AG09309 (cell line): ENCODE measurements around the gene SH3PXD2A.

Experiments used
- DNase-seq: peaks from one replicate; pipeline ENCODE4 v3.0.0-alpha.2; 2010; ENCODE audit warnings: low read depth
- H3K4me3 ChIP-seq: 2 replicates; pipeline ENCODE4 v1.5.1; 2011; ENCODE audit warnings: mild to moderate bottlenecking, low read depth, low read length, moderate library complexity; ENCODE audit not compliant: control insufficient read depth
- TF ChIP-seq, protein P1 (sequence below): IDR thresholded peaks from 2 replicates; pipeline ENCODE4 v1.5.1; 2011; ENCODE audit warnings: mild to moderate bottlenecking, low read depth, low read length, inconsistent platforms; ENCODE audit not compliant: insufficient read depth, control insufficient read depth; ENCODE audit errors: missing control alignments

Gene SH3PXD2A

DNA sequence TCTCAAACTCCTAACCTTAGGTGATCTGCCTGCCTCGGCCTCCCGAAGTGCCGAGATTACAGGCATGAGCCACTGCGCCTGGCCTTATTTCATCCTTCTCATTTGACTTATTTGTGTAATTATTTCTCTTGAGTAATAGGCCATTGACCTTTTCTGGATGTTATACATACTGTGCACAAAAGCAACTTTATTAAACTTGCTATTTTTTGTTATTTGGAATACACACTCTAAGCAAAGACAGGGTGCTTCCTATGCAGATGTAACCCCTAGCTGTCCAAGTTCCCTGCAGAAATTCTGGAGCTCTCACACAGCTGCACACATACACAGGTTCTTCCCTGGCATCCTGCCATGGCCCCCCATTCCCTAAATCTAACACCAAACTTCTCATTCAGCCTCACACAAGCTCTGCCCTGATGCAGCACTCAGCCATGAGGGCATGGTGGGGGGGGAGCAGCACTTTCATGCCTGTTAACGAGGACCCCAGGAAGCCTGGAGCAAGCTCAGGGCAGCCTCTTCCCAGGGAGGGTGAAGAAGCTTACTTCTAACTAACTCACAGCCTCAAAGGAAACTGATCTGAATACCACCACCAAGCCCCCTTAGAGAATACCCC lies 33.2 kb downstream of the SH3PXD2A start:
- TF ChIP-seq, protein P1, sequence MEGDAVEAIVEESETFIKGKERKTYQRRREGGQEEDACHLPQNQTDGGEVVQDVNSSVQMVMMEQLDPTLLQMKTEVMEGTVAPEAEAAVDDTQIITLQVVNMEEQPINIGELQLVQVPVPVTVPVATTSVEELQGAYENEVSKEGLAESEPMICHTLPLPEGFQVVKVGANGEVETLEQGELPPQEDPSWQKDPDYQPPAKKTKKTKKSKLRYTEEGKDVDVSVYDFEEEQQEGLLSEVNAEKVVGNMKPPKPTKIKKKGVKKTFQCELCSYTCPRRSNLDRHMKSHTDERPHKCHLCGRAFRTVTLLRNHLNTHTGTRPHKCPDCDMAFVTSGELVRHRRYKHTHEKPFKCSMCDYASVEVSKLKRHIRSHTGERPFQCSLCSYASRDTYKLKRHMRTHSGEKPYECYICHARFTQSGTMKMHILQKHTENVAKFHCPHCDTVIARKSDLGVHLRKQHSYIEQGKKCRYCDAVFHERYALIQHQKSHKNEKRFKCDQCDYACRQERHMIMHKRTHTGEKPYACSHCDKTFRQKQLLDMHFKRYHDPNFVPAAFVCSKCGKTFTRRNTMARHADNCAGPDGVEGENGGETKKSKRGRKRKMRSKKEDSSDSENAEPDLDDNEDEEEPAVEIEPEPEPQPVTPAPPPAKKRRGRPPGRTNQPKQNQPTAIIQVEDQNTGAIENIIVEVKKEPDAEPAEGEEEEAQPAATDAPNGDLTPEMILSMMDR: no peak
- no peak overlapping the region for H3K4me3 ChIP-seq
- DNase-seq: no peak

DNA sequence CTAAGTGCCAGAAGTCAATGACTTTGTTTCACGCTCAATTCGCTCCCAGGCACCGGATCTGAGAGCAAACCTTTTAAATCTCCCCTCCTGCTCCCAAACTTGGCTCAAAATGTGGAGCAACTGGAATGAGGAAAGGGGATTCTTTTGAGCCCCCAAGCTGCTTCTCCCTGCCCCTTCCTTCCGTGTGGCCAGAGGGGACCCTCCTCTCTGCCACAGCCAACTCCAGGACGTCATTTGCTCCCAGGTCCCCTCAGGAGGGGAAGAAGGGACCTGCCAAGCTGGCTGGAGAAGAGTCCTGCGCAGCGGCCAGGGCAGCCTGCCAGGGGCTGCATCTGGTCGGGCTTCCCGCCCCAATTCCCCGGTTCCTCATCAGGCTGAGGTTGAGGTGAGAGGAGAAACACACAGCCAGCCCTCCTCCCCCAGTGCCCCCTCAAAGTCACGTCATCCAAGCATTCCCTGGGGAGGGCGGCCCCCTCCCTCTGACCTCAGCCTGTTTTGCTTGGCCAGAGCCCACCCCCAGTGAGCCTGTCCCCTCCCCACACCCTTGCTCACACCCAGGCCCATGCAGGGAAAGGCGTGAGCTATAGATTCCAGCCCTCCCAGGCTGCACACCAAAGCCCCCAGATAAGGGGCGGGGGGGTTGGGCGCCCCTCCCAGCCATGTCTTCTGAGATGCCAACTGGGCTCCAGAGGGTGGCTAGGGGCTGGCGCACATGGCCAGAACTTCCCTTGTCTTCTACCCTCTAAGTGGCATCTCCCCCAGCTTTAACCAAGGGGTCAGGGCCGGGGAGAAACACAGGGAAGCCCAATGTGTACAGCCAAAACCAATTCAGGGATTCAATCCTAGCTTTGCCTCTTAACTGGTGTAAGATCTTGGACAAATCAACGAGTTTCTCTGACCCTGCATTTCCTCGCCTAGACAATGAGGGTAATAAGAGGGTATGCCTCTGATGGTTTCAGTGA lies 35.0 kb downstream of the SH3PXD2A start:
- DNase-seq: no peak
- no peak overlapping the region for H3K4me3 ChIP-seq
- TF ChIP-seq, protein P1: no peak

DNA sequence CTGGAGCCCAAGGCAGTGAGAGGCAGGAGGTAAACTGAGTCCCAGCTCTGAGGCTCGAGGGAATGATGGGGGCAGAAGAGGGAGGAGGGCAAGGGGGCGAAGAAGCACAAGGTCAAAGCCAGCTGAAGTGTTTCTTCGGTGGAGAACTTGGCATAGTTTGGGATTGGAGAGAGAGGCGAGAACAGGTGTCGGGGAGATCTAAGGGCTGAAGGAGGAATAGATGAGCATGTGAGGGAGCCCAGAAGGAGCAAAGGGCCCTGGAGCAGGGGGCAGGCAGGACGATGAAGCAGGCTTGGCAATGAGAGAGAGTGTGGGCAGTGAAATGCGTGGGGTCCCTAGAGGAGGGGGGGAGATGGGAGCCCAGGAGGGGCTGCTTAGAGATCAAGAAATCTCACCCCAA lies 35.9 kb downstream of the SH3PXD2A start:
- DNase-seq: no peak
- TF ChIP-seq, protein P1: no peak
- no peak overlapping the region for H3K4me3 ChIP-seq

DNA sequence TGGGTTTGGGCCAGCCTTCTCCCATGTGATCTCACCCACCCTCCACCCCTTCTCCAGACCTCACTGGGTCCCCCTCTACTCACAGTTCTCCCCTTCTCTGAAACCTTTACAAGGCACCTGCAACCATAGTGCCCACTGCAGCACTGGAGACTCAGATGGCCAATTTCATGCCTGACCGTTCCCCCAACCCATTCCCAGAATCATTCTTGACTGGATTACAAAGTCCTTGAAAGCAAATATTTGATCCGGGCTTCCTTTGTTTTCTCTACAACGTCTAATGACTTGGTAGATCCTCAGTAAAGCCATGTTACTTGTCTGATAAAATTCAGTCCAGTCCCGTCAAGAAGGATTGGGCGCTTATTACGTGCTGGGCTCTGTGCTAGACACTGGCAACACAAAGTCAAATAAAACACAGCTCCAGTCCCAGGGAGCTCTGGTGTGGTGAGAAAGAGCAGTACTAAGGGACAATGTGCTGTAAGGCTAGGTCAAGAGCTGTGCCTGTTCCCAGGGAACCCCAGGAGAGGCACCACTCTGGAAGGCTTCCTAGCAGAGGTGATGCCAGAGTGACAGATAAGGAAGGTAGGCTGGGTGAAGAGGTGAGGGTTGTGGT lies 36.5 kb downstream of the SH3PXD2A start:
- DNase-seq: no peak
- H3K4me3 ChIP-seq: no peak overlapping the region
- TF ChIP-seq, protein P1: no peak

DNA sequence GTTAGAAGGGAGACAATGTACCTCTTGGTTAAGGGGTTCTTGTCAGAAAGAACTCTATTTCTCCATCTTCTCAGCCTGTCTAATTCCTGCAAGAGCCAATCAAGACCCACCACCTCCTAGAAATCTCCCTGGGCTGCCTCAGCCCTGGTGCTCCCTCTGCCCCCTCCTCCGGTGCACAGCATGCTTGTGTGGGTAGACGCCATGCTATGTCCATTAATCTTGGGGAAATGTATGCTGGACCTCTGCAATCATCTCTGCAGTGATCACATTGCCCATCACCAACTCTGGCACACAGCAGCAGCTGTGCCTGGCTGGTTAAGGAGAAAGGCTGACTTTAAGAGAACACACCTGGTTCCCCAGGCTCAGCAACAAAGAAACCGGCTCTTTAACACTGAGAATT lies 37.3 kb downstream of the SH3PXD2A start:
- TF ChIP-seq, protein P1: no peak
- no peak overlapping the region for H3K4me3 ChIP-seq
- DNase-seq: no peak

- DNase-seq: no peak
- no peak overlapping the region for H3K4me3 ChIP-seq
- TF ChIP-seq, protein P1: no peak
Observed at GRCh38 chr10:103816431-103816830, 38.9 kb downstream of the SH3PXD2A start.
